GM19099 (cell line): ENCODE data around the gene CALML3.

Experiments used
- POLR2A ChIP-seq: IDR thresholded peaks from 3 replicates; pipeline ENCODE4 v1.6.1; 2011; ENCODE audit warnings: low read depth; ENCODE audit not compliant: insufficient read length; ENCODE audit errors: extremely low read depth

Gene CALML3

GRCh38 chr10:5557040-5557721, 32.4 kb downstream of the CALML3 start:
- no peak for TF ChIP-seq POLR2A

GRCh38 chr10:5557799-5558771, 33.3 kb downstream of the CALML3 start:
- no peak for TF ChIP-seq POLR2A

- TF ChIP-seq POLR2A: no peak
These were observed 34.9 kb downstream of the CALML3 start for GRCh38 chr10:5559642-5560141.

- TF ChIP-seq POLR2A: no peak
These were observed 35.5 kb downstream of the CALML3 start for GRCh38 chr10:5560142-5560816.

GRCh38 chr10:5560817-5561703, 36.3 kb downstream of the CALML3 start:
- TF ChIP-seq POLR2A: no peak

- TF ChIP-seq POLR2A: no peak
These were observed 37.2 kb downstream of the CALML3 start for GRCh38 chr10:5561704-5562645.

GRCh38 chr10:5563321-5563961, 38.7 kb downstream of the CALML3 start:
- TF ChIP-seq POLR2A: no peak

- TF ChIP-seq POLR2A: no peak
These were observed 39.3 kb downstream of the CALML3 start for GRCh38 chr10:5563991-5564536.

GRCh38 chr10:5564537-5565204, 39.9 kb downstream of the CALML3 start:
- no peak for TF ChIP-seq POLR2A

GRCh38 chr10:5565205-5565545, 40.4 kb downstream of the CALML3 start:
- TF ChIP-seq POLR2A: no peak

- TF ChIP-seq POLR2A: no peak
These were observed 41.2 kb downstream of the CALML3 start for GRCh38 chr10:5565671-5566581.
